Measurements from ENCODE around the gene PPM1G.
A peak's percentile ranks its signal among the peaks of the same experiment; 100 is the strongest.
"Not testable (repeated sequence)": the region's sequence is repeated elsewhere in the genome, so short reads cannot be mapped to it uniquely, and the experiment has no call there.

The PPM1G gene

DNA sequence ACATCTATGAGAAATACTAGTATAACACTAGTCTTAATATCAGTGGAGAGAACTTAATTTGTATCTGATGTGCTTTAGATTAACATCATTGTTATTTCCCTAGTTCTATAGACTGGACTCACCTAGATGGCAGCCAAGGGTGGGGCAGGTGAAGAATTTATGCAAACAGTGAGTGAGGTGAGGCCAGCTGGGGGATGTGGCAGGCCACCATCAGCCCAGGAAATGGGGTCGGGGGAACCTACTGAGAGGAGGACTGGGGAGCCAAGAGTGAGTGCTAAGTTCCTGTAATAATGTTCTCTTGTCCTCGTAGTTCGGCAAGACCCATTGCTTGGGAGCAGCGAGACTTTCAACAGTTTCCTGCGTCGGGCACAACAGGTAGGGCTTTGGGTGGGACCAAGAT is 36.5 kb downstream of the PPM1G start:
- DNase-seq, result no peak

DNA sequence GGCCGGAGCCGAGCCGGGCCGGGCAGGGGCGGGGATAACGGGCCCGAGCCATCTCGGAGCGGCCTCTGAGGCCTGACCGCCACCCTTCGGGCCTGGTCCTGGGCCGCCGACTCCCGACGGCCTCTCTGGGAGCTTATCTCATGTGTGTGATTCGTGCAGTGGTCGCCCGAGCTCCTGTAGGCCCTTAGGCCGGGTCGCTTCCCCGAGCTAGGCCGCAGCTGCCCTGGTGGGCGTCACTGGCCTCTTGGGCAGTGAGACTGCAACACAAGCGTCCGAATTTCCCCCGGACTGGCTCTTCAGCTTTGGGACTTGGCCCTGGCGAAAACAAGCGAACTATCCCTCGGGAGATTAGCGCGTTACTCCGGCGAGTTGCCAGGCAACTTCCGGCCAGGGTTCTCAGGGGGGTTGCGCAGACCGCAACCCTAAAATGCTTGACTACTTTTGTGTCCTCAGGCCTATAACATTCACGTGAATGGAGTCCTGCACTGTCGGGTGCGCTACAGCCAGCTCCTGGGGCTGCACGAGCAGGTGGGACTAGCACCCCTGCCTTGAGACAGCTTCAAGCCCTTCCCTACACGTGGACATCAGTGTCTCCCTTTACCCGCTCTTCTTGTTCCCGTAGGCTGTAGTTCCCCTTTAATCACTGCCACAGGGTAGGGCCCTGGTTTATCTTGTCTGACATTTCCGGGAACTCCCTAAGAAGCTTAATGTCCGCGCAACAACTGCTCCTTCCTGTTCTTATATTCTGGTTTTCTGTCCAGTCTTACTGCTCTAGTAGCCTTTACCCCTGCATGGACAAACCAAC is 38.4 kb downstream of the PPM1G start:
- DNase-seq, result no peak

DNA sequence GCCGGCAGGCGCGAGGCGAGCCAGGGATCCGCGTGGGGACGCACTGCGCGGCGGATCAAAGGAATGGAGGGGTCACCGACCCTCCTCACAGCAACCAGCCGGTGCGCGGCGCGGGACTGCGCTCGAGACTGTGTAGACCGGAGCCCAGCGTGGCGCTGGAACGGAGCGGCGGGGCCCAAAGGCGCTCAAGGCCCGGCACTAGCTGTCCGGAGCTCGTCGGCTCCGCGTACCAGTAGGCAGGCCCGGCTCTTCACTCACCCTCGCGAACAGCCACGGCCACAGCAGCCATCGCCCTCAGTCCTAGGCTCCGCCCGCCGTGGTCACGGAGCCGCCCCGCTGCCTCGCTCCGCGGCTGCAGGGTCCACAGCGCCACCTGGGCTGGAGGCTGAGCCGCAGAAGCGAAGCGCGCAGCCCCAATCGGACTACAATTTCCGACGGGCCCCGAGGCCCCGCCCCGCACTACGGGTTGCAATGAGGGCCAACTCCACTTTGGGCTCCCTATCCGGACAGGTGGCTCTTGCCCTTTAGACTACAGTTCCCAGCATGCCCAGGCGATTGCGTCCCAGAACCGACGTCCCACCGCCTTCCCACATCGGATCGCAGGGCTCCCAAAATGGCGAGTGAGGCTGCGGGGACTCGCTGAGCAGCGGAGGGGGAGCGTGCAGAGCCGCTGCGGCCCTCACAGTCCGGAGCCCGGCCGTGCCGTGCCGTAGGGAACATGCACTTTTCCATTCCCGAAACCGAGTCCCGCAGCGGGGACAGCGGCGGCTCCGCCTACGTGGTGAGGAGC is 39.2 kb downstream of the PPM1G start, which contains the start of the genes EIF2B4 and SNX17:
EIF2B4 (minus strand) TSS at position 313 of the 790 bp plus-strand sequence; CDS start at position 289, 24 bp downstream.
SNX17 (plus strand) TSS at position 591 of the 790 bp plus-strand sequence; CDS start at position 719, 128 bp downstream.
- peak; percentile 99 for DNase-seq

DNA sequence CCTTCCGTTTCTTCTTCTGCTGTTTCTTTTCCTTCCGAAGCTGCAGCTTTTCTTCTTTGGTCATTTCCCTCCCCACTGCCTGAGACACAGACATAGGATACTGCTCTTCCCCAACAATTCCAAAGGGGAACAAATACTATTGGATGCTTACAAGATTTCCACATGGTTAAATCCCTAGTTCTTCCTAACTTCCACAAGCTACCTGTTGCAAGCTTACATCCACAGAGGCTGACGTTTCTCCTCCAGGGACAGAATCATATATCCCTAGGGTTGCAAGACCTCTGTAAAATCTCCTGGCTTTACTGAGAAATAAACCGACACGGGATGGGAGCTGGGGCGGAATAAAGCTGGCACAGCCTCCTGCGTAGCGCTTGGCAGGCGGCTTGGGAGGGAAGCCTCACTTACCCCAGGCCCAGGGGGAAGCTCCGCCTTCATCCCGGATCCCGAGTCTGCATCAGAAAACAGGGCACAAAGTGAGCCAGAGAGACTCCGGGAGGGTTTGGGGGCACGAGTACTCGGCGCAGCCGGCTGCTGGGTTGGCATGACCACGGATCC is 39.8 kb downstream of the PPM1G start:
- DNase-seq, result no peak

DNA sequence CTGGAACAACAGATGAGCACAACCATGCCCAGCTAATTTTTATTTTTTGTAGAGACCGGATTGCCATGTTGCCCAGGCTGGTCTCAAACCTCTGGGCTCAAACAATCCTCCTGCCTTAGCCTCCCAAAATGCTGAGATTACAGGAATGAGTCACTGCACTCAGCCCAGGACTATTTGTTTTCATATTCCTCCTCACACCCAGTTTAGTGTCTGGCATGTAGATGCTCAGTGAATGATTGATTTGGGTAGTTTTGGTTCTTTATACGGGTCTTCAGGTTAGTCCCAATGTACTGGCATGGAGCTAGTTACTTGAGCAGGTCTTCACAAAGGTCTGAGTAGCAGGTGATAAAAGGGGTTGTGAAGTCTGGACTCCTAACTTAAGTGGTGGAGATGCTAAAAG is 45.5 kb downstream of the PPM1G start:
- no peak for DNase-seq

DNA sequence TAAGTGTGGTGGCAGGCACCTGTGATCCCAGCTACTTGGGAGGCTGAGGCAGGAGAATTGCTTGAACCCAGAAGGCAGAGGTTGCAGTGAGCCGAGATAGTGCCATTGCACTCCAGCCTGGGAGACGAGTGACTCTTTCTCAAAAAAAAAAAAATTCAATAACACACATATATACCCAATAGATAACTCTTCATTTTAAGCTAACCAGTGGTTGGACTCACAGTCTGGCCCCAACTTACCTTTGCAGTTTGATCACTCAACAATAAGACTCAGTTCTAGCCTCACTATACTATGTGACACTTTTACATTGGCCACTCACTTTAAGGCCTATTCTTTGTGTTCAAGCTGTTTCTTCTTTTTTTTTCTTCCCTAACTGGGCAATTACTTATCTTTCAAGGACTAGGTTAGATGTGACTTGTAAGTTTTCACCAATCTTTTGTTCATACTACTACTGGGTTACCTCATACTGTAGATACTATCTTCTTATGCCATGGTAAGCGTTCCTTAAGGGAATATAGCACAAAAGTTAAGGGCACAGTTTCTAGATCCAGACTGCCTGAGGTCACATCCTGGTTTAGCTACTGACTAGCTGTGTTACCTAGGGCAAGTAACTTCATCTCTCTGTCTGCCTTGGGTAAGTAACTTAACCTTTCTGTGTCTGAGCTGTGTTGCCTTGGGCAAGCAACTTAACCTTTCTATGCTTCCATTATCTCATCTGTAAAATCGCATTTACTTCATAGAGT is 46.5 kb downstream of the PPM1G start:
- DNase-seq, result no peak

DNA sequence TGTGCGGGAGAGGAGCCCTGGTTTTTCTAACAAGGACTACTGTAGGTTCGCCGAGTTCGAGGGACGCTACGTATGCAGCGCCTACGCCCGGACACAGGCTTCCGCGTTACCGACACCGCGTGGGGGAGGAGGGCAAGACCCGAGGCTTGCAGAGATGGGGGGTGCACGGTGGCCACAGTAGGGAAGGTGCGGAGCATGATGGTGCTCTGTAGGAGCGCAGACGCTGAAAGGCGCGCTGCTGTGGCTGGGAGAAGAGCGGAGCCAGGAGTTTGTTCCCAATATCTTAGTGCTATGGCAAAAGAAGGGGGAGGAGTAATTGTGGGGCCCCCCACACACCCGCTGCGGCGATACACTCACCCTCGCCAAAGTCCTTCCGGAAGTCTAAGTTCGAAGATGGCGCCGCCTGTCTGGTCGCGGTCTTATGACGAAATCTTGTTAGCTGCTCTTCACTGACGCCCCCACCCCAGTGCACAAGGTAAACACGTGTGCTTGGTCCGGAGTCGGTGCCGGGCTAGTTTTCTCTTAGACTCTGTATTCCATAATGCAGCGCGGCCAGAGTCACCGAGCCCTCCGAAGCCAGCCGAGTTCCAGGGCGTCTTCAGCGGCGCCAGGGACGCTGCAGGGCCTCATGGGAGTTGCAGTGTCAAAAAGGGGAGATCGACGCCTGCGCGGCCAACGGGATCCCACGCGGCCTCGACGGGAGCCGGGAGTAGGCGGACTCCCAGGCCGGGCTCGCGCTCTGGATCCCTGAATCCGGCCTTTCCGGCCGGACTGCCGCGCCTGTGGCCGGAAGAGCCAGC is 52.8 kb downstream of the PPM1G start, which contains the start of gene GTF3C2:
GTF3C2 (minus strand) TSS at position 383 of the 800 bp plus-strand sequence. CDS start 13,210 bp downstream, outside the sequence.
- DNase-seq, result peak; percentile 92

DNA sequence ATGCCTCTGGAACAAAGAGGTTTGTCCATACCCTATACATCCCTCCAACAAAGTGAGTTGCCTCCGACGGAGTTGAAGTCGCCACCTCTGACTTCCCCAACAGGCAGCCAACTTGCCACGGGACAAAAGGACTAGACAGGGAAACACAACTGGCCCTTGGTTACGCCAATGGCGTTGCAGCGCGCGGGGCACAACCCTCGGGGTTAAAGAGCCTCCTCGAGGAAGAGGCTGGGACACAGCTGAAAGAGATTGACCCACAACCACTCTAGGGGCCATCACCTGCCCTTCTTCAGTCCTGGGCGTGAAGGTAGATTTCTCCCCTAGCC is 53.4 kb downstream of the PPM1G start:
- no peak for DNase-seq

DNA sequence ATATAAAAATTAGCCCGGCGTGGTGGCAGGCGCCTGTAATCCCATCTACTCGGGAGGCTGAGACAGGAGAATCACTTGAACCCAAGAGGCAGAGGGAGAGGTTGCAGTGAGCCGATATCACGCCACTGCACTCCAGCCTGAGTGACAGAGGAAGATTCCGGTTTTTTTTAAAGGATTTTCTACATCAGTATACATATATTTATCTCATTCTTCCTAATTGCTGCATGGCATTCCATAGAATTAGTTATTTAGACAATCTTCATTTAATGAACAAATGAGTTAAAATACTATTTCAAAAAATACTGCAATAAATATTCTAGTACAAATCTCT is 54.8 kb downstream of the PPM1G start:
- DNase-seq, result no peak

DNA sequence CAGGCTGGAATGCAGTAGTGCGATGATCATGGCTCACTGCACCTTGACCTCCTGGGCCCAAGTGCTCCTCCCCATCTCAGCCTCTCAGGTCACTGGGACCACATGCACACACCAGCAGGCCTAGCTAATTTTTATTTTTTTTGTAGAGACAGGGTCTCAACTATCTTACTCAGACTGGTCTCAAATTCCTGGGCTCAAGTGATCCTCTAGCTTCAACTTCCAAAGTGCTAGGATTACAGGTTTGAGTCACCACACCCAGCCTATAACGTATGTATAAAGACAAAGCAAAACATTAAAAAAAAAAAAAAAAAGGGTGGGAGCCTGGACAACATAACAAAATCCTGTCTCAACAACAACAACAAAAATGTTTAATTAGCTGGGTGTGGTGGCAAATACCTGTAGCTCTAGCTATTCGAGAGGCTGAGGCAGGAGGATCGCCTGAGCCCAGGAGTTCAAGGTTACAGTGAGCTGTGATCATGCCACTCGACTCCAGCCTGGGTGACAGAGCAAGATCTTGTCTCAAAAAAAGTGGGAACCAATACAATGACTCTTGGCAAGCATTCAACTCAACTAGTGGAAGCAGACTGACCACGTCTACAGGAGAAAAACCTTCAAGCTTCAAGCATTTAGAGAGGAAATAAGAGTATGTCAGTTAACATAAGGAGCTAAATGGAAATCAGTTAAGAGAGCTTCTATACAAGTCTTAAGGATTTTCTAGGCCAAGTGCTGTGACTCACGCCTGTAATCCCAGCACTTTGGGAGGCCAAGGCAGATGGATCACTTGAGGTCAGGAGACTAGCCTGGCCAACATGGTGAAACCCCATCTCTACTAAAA is 55.4 kb downstream of the PPM1G start:
- DNase-seq, result no peak

DNA sequence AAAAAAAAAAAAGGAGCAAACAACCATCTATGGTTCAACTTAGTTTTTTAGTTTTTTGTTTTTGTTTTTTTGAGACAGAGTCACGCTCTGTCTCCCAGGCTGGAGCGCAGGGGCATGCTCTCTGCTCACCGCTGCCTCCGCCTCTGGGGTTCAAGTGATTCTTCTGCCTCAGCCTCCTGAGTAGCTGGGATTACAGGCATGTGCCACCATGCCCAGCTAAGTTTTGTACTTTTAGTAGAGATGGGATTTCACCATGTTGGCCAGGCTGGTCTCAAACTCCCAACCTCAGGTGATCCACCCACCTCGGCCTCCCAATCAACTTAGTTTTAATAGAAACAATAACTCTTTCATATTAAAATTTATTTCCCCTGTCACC is 56.0 kb downstream of the PPM1G start:
- DNase-seq, result not testable (repeated sequence)

DNA sequence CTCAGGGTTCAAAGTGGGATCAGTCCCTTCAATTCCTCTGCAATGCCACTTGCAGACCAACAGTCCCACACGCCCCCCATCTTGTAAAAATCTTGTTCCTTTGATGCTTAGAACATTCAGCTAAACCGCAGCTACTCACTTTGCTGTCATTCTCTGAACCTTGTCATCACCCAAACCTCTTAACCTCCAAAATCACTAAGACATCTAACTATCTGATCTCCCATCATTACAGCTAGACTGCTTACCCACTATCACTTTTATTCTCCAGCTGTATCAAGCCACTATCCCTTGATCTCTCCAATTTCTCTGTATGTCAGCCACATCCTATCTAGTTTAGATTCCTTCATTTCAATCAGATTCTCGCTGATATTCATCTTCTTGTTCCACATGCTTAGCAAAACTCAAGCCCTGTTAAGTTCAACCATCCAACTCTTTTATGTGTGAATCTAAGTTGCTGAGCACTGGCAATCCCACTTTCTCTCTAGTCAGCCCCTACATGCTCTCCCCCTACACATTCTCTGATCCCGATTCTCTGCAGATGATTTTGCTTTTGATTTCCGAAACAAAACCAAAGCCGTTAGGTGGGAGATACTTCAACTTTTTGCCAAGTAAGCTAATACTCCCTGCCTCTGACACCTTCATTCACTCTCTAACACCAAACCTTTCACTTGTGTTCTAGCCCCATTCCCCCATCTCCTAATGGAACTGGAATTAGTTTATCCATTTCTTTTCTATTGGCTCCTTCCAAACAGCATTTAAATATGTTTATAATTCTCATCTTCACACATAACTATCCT is 57.4 kb downstream of the PPM1G start:
- DNase-seq, result no peak

DNA sequence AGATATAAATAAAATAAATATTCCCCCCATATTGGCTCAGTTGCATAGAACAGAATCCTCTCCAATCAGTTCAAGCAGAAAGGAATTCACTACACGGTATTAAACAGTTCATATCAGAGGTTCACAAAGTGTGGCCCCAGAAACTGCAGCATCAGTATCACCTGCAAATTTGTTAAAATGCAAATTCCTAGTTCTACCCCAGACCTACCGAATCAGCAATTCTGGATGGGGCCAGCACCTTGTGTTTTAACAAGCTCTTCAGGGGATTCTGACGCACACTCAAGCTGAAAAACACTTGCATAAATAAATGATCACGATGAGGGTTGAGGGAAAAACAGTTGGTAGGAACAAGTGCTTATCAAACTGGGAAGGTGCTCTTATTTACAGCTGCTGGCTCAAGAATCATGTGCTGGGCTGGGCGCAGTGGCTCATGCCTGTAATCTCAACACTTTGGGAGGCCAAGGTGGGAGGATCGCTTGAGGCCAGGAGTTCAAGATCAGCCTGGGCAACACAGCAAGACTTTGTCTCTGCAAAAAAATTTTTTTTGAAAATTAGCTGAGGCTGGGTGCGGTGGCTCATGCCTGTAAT is 59.2 kb downstream of the PPM1G start:
- no peak for DNase-seq

DNA sequence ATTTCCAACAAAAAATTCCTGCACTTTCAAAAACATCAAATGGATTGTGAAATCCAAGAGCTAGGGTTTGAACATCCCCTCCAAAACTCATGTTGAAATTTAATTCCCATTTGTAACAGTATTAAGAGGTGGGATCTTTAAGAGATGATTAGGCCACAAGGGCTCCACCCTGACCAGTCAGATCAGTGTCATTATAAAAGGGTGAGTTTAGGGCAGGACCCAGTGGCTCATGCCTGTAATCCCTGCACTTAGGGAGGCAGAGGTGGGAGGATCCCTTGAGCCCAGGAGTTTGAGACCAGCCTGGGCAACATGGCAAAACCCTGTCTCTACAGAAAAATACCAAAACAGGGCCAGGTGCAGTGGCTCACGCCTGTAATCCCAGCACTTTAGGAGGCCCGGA is 61.8 kb downstream of the PPM1G start:
- no peak for DNase-seq

DNA sequence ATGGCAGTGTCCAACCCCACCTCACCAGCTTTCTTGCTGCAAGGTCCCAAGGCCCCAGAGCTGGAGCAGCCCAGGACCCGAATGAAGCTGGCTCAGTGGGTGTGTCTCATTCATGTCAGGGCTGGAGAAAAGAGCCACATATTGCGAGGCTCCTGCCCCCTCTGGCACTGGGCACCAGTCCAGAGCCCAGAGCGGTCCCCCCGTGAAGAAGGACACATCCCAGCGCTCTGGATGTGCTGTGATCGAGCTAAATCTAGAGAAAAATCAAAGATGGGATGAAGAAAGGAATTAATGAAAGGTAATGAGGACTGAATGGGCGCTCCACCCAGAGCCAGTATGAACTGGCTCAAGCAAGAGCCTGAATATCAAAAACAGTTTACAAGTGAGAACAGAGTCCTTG is 73.2 kb downstream of the PPM1G start:
- DNase-seq, result no peak

DNA sequence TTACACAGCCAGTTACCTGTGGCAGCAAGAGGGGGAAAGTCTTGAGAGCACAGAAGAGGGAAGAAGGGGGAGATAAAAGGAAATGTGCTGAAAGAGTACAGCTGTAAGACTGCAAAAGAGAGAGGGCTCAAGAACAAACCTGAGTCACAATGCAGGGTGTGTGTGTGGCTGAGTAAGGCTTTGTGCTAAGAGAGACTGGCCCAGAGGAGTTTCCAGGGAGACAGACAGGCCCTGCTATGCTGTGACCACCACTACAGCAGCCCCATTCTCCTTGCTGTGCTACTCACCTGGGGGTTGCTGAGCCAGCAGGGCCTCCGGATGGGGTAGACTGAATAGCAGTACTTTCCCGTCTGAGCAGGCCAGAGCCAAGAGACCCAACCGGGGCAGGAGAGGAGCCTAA is 74.1 kb downstream of the PPM1G start:
- no peak for DNase-seq

Measured in activated CD4-positive, alpha-beta T cell treated with anti-CD3 and anti-CD28 coated beads, Interleukin-2, amount 50 U/mL, for 4 hours (primary cell).